GM23248 (cell line): ENCODE data around the gene ELOB.

Source experiments
- EZH2 ChIP-seq: fragments of 200-600 bp; sonication (generic); IDR thresholded peaks from 2 replicates; pipeline ENCODE4 v1.6.1; 2018; ENCODE audit warnings: antibody characterized with exemption, mild to moderate bottlenecking; ENCODE audit not compliant: insufficient read depth, poor library complexity, severe bottlenecking
- EZH2phosphoT487 ChIP-seq: fragments of 200-600 bp; sonication (generic); IDR thresholded peaks from 2 replicates; pipeline ENCODE4 v1.6.1; 2018; ENCODE audit warnings: antibody characterized with exemption, moderate library complexity, mild to moderate bottlenecking, low read depth; ENCODE audit not compliant: insufficient read depth

GRCh38 chr16:2786826-2787151 lies 9.7 kb upstream of the ELOB start:
- TF ChIP-seq EZH2, result no peak
- no peak for TF ChIP-seq EZH2phosphoT487
